T-cell (primary cell): ENCODE results near the gene RIC8B. TPM values are rescaled to one million over a fixed set of nuclear protein-coding genes. Genes with fewer than 3 reads are reported as not detected.
A peak's percentile ranks its signal among the peaks of the same experiment; 100 is the strongest.

ENCODE experiments used
- ATAC-seq, 4 experiments: fragments of 200-7000 bp in 3 of 4; fragments of 150-1000 bp in 1 of 4; cut with Tn5 transposase; replicated peaks in 1 of 4; 1 replicate in 3 of 4; 2 replicates in 1 of 4; pipeline ENCODE4 v1.10.0; 2021; ENCODE audit warnings: moderate library complexity in 3 of 4, mild to moderate bottlenecking in 2 of 4, moderate number of reproducible peaks in 1 of 4
- CTCF ChIA-PET, 2 donors: fragments of 300-600 bp; sonication (Branson Sonifier 250); formaldehyde crosslinking; loops; one replicate each; lab custom pipeline; 2022; ENCODE audit warnings: antibody characterized with exemption in 2 of 2; lab: Charles Lee
- POLR2A ChIA-PET, 2 donors: fragments of 300-600 bp; sonication (Branson Sonifier 250); formaldehyde crosslinking; loops; one replicate each; lab custom pipeline; 2022; ENCODE audit warnings: antibody characterized with exemption in 2 of 2; lab: Charles Lee
- DNase-seq, 35 experiments: peaks; one replicate each; pipeline versions ENCODE4 v3.0.0 to v3.0.0-alpha.2; 2013 to 2023
- H3K27ac ChIP-seq: one replicate; pipeline ENCODE4 v1.5.1; 2013; ENCODE audit warnings: low read length
- H3K27me3 ChIP-seq, 2 experiments: replicated peaks in 1 of 2; 1 replicate in 1 of 2; 2 replicates in 1 of 2; pipeline versions ENCODE4 v1.6.1 to v1.7.0; 2013; ENCODE audit warnings: low read length in 1 of 2, mixed read lengths in 1 of 2; ENCODE audit not compliant: control insufficient read depth in 2 of 2, insufficient read depth in 2 of 2; ENCODE audit errors: extremely low read depth in 1 of 2
- H3K36me3 ChIP-seq, 2 donors: 1 replicate in 1 of 2; 2 replicates in 1 of 2; pipeline versions ENCODE4 v1.6.1 to v1.7.0; 2013; ENCODE audit warnings: low read length in 1 of 2; ENCODE audit not compliant: control insufficient read depth in 2 of 2, insufficient read depth in 1 of 2; ENCODE audit errors: extremely low read depth in 1 of 2
- H3K4me1 ChIP-seq, 2 experiments: 1 replicate in 1 of 2; 2 replicates in 1 of 2; pipeline versions ENCODE4 v1.6.1 to v1.7.0; 2013; ENCODE audit warnings: low read length in 2 of 2, mixed read lengths in 1 of 2; ENCODE audit not compliant: insufficient read depth in 2 of 2, control insufficient read depth in 1 of 2; ENCODE audit errors: extremely low read depth in 1 of 2
- H3K4me3 ChIP-seq, 2 donors: 1 replicate in 1 of 2; 2 replicates in 1 of 2; pipeline versions ENCODE4 v1.5.1 to v1.7.0; 2013; ENCODE audit warnings: mild to moderate bottlenecking in 2 of 2, low read length in 1 of 2, moderate library complexity in 1 of 2; ENCODE audit not compliant: control insufficient read depth in 1 of 2; ENCODE audit errors: extremely low read depth in 1 of 2
- H3K9me3 ChIP-seq: 2 replicates; pipeline ENCODE4 v1.7.0; 2013
- H3K27ac Mint-ChIP-seq, 2 donors: one replicate each; pipeline ENCODE4 v1.8.0; 2020 to 2021; ENCODE audit warnings: mild to moderate bottlenecking in 2 of 2, mixed read lengths in 2 of 2
- H3K27me3 Mint-ChIP-seq, 2 donors: one replicate each; pipeline ENCODE4 v1.8.0; 2021 to 2022; ENCODE audit warnings: mixed read lengths in 2 of 2
- H3K36me3 Mint-ChIP-seq: one replicate; pipeline ENCODE4 v1.8.0; 2021; ENCODE audit warnings: mixed read lengths
- H3K4me1 Mint-ChIP-seq, 3 donors: one replicate each; pipeline ENCODE4 v1.8.0; 2020 to 2022; ENCODE audit warnings: mixed read lengths in 3 of 3, mild to moderate bottlenecking in 1 of 3
- H3K4me3 Mint-ChIP-seq, 3 donors: one replicate each; pipeline ENCODE4 v1.8.0; 2020 to 2022; ENCODE audit warnings: mild to moderate bottlenecking in 3 of 3, mixed read lengths in 3 of 3, moderate library complexity in 3 of 3
- H3K9me3 Mint-ChIP-seq, 3 donors: one replicate each; pipeline ENCODE4 v1.8.0; 2020 to 2022; ENCODE audit warnings: mixed read lengths in 3 of 3
- WGBS: methylation state at CpG from one replicate; pipeline ENCODE4 v1.1.5; 2013; ENCODE audit warnings: missing lambda C conversion rate; ENCODE audit not compliant: insufficient coverage; 5-methylcytosine and 5-hydroxymethylcytosine counted together
- total RNA-seq, 35 experiments: library from RNA in 6 of 35; stranded (reverse) in 6 of 35; fragments of 120-200 nt in 1 of 35; gene quantifications; one replicate each; pipeline versions ENCODE4 v1.2.1 to v1.2.4 and lab custom pipeline; 2013 to 2026

RIC8B gene
- total RNA-seq, 5 donors from 2014 or later (not counting 1 experiment from before 2014, with no cell fraction given): 12.9 to 16.7 (median 13.9) TPM

DNA sequence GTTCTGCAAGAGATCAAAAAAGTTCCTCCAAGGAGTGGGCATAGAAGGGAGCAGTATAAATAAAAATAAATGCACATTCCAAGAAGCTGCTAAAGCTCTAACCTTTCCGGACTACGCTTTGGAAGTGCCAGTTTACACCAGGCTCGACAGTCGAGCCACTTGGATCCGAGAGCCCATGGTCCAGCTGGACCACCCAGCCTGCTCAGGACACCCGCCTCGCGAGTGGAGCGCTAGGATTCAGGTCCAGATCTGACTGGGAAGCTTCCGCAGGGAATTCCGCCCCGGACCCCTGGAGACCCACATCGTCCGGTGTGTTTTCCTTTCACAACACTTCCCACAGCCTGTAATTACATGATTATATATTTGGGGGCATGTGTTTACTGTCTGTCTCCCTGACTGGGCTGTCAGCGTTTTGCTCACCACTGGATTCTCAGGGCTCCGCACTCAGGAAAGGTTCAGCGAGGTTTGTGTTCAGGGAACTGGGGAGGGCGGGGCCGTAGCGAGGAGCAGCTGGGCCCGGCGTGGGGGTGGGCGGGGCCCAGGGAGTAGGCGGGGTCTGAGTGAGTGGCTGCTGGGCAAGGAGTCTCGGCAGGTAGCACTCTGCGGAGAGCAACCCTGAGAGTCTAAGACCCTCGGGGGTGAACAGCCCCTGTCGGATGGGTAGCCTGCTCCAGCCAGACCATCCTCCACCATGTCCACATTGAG is 128.9 kb downstream of the RIC8B start:
- Histone ChIP-seq H3K36me3 (no peaks in the 10 kb centered on the region), H3K4me3 (peak overlapping the region; percentile 13 to 62), H3K27ac (no peak overlapping the region), H3K9me3 (no peaks in the 10 kb centered on the region), H3K4me1 (peaks cover 0 to 10% of the 10 kb centered on the region in 2 experiments), H3K27me3 (peaks cover 10 to 26% of the 10 kb centered on the region in 2 experiments)
- DNase-seq (peak; percentile 42 to 81 (median 66)), ATAC-seq (peak; percentile 94 to 100 (median 100))
- H3K9me3 Mint-ChIP-seq: no peaks in the 10 kb centered on the region
- peak overlapping the region; percentile 44 to 71 (median 57) for H3K4me3 Mint-ChIP-seq
- H3K36me3 Mint-ChIP-seq: no peaks in the 10 kb centered on the region
- 14% methylated on average over 19 of the region's 28 CpGs for WGBS
- POLR2A ChIA-PET: interaction anchor here in 1 of 2 donors (0.5 to 0.6 kb wide), 2 partner anchors 178 to 199 kb away, joined by 3 read pairs; no protein-coding TSS in a partner anchor
- H3K27ac Mint-ChIP-seq: no peak overlapping the region
- CTCF ChIA-PET: interaction anchor here (0.5 to 1.6 kb wide), 5 partner anchors 12 to 773 kb away, joined by 3 to 6 read pairs (median 4); no protein-coding TSS in a partner anchor
- peaks cover 20 to 42% of the 10 kb centered on the region in 2 donors for H3K27me3 Mint-ChIP-seq
- peaks cover 10 to 13% (median 12%) of the 10 kb centered on the region in 3 donors for H3K4me1 Mint-ChIP-seq

DNA sequence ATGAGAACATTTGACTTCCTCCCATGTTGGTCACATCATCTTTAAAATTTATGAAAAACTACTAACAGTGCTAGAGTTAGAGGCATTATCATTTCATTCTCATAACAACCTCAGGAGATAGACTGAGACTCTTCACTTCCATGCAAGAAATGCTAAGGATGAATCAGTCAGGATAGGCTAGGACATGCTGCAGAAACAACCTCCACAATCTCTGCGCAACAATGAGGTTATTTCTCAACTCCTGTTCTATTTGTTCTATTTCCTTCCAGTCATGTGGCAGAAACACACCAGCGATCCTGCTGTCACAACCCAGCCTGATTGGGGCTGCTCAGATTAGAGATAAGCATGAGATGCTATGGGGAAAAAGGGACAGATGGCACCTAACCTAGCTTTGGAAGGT is 132.2 kb downstream of the RIC8B start:
- no peaks in the 10 kb centered on the region for H3K36me3 ChIP-seq
- peaks cover 21 to 26% (median 21%) of the 10 kb centered on the region in 3 donors for H3K4me1 Mint-ChIP-seq
- POLR2A ChIA-PET: no interaction called here
- DNase-seq: no peak
- peaks cover 0 to 14% of the 10 kb centered on the region in 2 experiments for H3K4me1 ChIP-seq
- H3K27ac ChIP-seq: no peak overlapping the region
- H3K36me3 Mint-ChIP-seq: no peaks in the 10 kb centered on the region
- no CpG with 5 or more reads among the region's 2 CpGs for WGBS
- H3K4me3 ChIP-seq: no peak overlapping the region
- H3K9me3 Mint-ChIP-seq: no peaks in the 10 kb centered on the region
- no peak for ATAC-seq
- peaks cover 8 to 22% of the 10 kb centered on the region in 2 experiments for H3K27me3 ChIP-seq
- CTCF ChIA-PET: no interaction called here
- H3K27me3 Mint-ChIP-seq: peaks cover 20 to 48% of the 10 kb centered on the region in 2 donors
- no peak overlapping the region for H3K27ac Mint-ChIP-seq
- H3K9me3 ChIP-seq: no peaks in the 10 kb centered on the region
- no peak overlapping the region for H3K4me3 Mint-ChIP-seq

DNA sequence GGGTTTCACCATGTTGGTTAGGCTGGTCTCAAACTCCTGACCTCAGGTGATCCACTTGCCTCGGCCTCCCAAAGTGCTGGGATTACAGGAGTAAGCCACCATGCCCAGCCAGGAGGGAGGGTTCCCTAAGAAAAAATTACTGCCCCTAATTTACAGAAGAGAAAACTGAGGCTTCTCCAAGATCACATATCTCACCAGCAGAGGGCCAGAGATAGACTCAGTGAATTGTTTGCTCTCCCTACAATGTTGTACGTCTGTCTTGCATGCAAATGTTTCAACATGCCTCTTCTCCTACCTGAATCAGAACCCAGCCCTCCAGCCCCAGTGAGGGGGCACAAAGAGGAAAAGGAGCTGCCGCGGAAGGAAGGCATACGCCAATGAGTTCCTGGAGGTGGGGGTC is 132.9 kb downstream of the RIC8B start:
- ATAC-seq: no peak
- Mint-ChIP-seq H3K9me3 (no peaks in the 10 kb centered on the region), H3K27ac (peak overlapping the region in 1 of 2 donors; percentile 13), H3K4me3 (peak overlapping the region in 1 of 3 donors; percentile 49), H3K36me3 (no peaks in the 10 kb centered on the region), H3K27me3 (peaks cover 18 to 43% of the 10 kb centered on the region in 2 donors), H3K4me1 (peaks cover 21 to 26% (median 21%) of the 10 kb centered on the region in 3 donors)
- peak in 1 of 35 experiments; percentile 7 for DNase-seq
- 46% methylated on average over 4 of the region's 5 CpGs for WGBS
- no peak overlapping the region for H3K4me3 ChIP-seq
- H3K4me1 ChIP-seq: peaks cover 0 to 14% of the 10 kb centered on the region in 2 experiments
- no peaks in the 10 kb centered on the region for H3K9me3 ChIP-seq
- H3K27ac ChIP-seq: no peak overlapping the region
- H3K36me3 ChIP-seq: no peaks in the 10 kb centered on the region
- H3K27me3 ChIP-seq: peaks cover 8 to 19% of the 10 kb centered on the region in 2 experiments
- POLR2A ChIA-PET: no interaction called here
- CTCF ChIA-PET: interaction anchor here in 1 of 2 donors (0.7 kb wide), 1 partner anchor 12 kb away, joined by 3 read pairs; no protein-coding TSS in a partner anchor

DNA sequence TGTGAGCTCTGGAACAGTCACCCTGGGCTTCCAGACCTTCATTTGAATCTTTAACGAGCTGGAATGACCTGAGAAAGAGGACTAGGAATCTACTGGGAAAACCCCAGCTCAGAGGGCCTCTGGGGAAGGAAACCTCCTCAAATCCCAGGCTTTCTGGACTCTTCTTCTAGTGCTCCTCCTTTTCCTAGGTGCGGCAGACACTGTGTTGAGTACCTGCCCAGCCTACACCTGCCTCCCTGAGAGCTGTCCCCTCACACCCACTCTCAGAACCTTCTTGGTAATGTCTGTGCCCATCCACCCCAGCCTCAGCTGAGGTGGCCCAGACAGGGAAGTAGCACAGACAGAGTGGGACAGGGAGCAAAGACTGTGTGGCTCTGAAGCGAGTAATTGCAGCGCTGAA is 133.4 kb downstream of the RIC8B start:
- peaks cover 0 to 14% of the 10 kb centered on the region in 2 experiments for H3K4me1 ChIP-seq
- H3K4me3 ChIP-seq: no peak overlapping the region
- ChIA-PET CTCF (interaction anchor here in 1 of 2 donors (0.7 kb wide), 1 partner anchor 11 kb away, joined by 3 read pairs; no protein-coding TSS in a partner anchor), POLR2A (no interaction called here)
- H3K9me3 ChIP-seq: no peaks in the 10 kb centered on the region
- H3K27ac Mint-ChIP-seq: peak overlapping the region in 1 of 2 donors; percentile 13
- H3K27me3 ChIP-seq: peaks cover 5 to 18% of the 10 kb centered on the region in 2 experiments
- H3K36me3 ChIP-seq: no peaks in the 10 kb centered on the region
- H3K36me3 Mint-ChIP-seq: no peaks in the 10 kb centered on the region
- no peak overlapping the region for H3K27ac ChIP-seq
- H3K27me3 Mint-ChIP-seq: peaks cover 14 to 39% of the 10 kb centered on the region in 2 donors
- DNase-seq (no peak), ATAC-seq (no peak)
- 0% methylated on average over 1 of the region's 4 CpGs for WGBS
- no peaks in the 10 kb centered on the region for H3K9me3 Mint-ChIP-seq
- H3K4me3 Mint-ChIP-seq: peak overlapping the region in 1 of 3 donors; percentile 49
- peaks cover 19 to 24% (median 20%) of the 10 kb centered on the region in 3 donors for H3K4me1 Mint-ChIP-seq

DNA sequence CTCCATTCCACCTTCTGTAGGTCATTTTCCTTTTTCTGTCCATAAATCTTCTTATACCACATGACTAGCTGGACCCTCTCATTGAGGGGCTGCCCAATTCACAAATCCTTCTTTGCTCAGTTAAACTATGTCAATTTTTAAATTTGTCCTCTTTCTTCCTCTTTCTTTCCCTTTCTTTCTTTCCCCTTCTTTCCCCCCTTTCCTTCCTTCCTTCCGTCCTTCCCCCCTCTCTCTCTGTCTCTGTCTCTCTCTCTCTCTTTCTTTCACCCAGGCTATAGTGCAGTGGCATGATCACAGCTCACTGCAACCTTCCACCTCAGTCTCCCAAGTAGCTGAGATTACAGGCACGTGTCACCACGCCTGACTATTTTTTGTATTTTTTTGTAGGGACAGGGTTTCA is 134.1 kb downstream of the RIC8B start:
- Histone ChIP-seq H3K9me3 (no peaks in the 10 kb centered on the region), H3K36me3 (no peaks in the 10 kb centered on the region), H3K27ac (no peak overlapping the region), H3K4me1 (peaks cover 0 to 7% of the 10 kb centered on the region in 2 experiments), H3K27me3 (peaks cover 5 to 11% of the 10 kb centered on the region in 2 experiments), H3K4me3 (no peak overlapping the region)
- Mint-ChIP-seq H3K27me3 (peaks cover 13 to 32% of the 10 kb centered on the region in 2 donors), H3K27ac (no peak overlapping the region), H3K36me3 (no peaks in the 10 kb centered on the region), H3K4me1 (peaks cover 12 to 18% (median 13%) of the 10 kb centered on the region in 3 donors), H3K9me3 (no peaks in the 10 kb centered on the region), H3K4me3 (no peak overlapping the region)
- ATAC-seq: no peak
- WGBS: 67% methylated on average over 1 of the region's 3 CpGs
- no peak for DNase-seq
- ChIA-PET CTCF (interaction anchor here in 1 of 2 donors (0.6 kb wide), 1 partner anchor 108 kb away, joined by 5 read pairs; no protein-coding TSS in a partner anchor), POLR2A (no interaction called here)

DNA sequence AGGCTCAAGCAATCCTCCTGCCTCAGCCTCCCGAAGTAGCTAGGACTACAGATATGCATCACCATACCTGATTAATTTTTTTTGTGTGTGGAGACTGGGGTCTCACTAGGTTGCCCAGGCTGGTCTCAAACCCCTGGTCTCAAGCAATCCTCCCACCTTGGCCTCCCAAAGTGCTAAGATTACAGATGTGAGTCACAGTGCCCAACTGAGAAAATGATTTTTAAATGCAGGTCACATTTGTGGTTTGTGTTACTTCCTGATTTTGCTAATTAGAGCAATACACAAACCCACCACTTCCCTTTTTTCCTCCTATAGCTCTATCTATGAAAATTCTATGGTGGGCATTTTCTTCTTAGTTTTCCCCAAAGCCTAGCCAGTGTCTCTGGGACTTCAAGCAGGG is 135.7 kb downstream of the RIC8B start:
- ATAC-seq: no peak
- POLR2A ChIA-PET: interaction anchor here in 1 of 2 donors (1.2 kb wide), 1 partner anchor 8 kb away, joined by 4 read pairs; no protein-coding TSS in a partner anchor
- H3K36me3 Mint-ChIP-seq: no peaks in the 10 kb centered on the region
- H3K4me3 Mint-ChIP-seq: no peak overlapping the region
- no peak overlapping the region for H3K27ac Mint-ChIP-seq
- Histone ChIP-seq H3K4me1 (peaks cover 3 to 10% of the 10 kb centered on the region in 2 experiments), H3K9me3 (no peaks in the 10 kb centered on the region), H3K27ac (no peak overlapping the region), H3K36me3 (no peaks in the 10 kb centered on the region), H3K27me3 (peaks cover 5 to 9% of the 10 kb centered on the region in 2 experiments), H3K4me3 (no peak overlapping the region)
- peaks cover 6 to 26% of the 10 kb centered on the region in 2 donors for H3K27me3 Mint-ChIP-seq
- WGBS: no CpG with 5 or more reads among the region's 1 CpG
- H3K9me3 Mint-ChIP-seq: no peaks in the 10 kb centered on the region
- DNase-seq: no peak
- peaks cover 18 to 25% (median 19%) of the 10 kb centered on the region in 3 donors for H3K4me1 Mint-ChIP-seq
- CTCF ChIA-PET: no interaction called here
